ENCODE results near the gene CCL24. TPM values are rescaled to one million over a fixed set of nuclear protein-coding genes. Genes with fewer than 3 reads are reported as not detected.

Gene CCL24
- total RNA-seq, 1 donor from 2014 or later: not detected

- H3K27me3 Mint-ChIP-seq (ENCODE audit: low read depth): no peaks in the 10 kb centered on the region
- no peak for TF ChIP-seq CTCF (IDR thresholded peaks at IDR 0.05)
- H3K36me3 Mint-ChIP-seq (ENCODE audit: low read depth): peaks cover 4% of the 10 kb centered on the region
Measured at GRCh38 chr7:75809396-75809795, 4.2 kb downstream of the CCL24 start.

GRCh38 chr7:75808106-75808505 lies 5.5 kb downstream of the CCL24 start:
- no peak for DNase-seq (ENCODE audit: low spot score)
- H3K4me3 Mint-ChIP-seq (ENCODE audit: unreplicated experiment): no peak overlapping the region
- TF ChIP-seq CTCF (IDR thresholded peaks at IDR 0.05): no peak
- H3K27ac Mint-ChIP-seq (ENCODE audit: unreplicated experiment): no peak overlapping the region
- peaks cover 14% of the 10 kb centered on the region for H3K9me3 Mint-ChIP-seq (ENCODE audit: low read depth)
- H3K4me1 Mint-ChIP-seq (ENCODE audit: low read depth): no peaks in the 10 kb centered on the region
- peaks cover 6% of the 10 kb centered on the region for H3K27me3 Mint-ChIP-seq (ENCODE audit: low read depth)
- peaks cover 4% of the 10 kb centered on the region for H3K36me3 Mint-ChIP-seq (ENCODE audit: low read depth)

More at GRCh38 chr7:75809396-75809795, 4.2 kb downstream of the CCL24 start:
- H3K9me3 Mint-ChIP-seq (ENCODE audit: low read depth): peaks cover 14% of the 10 kb centered on the region
- H3K4me3 Mint-ChIP-seq (ENCODE audit: unreplicated experiment): no peak overlapping the region
- no peak overlapping the region for H3K27ac Mint-ChIP-seq (ENCODE audit: unreplicated experiment)
- no peaks in the 10 kb centered on the region for H3K4me1 Mint-ChIP-seq (ENCODE audit: low read depth)
- no peak for DNase-seq (ENCODE audit: low spot score)

- Mint-ChIP-seq H3K4me1 (ENCODE audit: low read depth) (no peaks in the 10 kb centered on the region), H3K9me3 (ENCODE audit: low read depth) (peaks cover 14% of the 10 kb centered on the region), H3K27ac (ENCODE audit: unreplicated experiment) (no peak overlapping the region), H3K27me3 (ENCODE audit: low read depth) (peaks cover 6% of the 10 kb centered on the region), H3K36me3 (ENCODE audit: low read depth) (peaks cover 4% of the 10 kb centered on the region), H3K4me3 (ENCODE audit: unreplicated experiment) (no peak overlapping the region)
- no peak for DNase-seq (ENCODE audit: low spot score)
- TF ChIP-seq CTCF (IDR thresholded peaks at IDR 0.05): no peak
Measured at GRCh38 chr7:75807452-75807851, 6.2 kb downstream of the CCL24 start.

GRCh38 chr7:75806560-75807307 lies 6.9 kb downstream of the CCL24 start:
- Mint-ChIP-seq H3K9me3 (ENCODE audit: low read depth) (peaks cover 14% of the 10 kb centered on the region), H3K4me1 (ENCODE audit: low read depth) (no peaks in the 10 kb centered on the region), H3K4me3 (ENCODE audit: unreplicated experiment) (no peak overlapping the region), H3K36me3 (ENCODE audit: low read depth) (peaks cover 4% of the 10 kb centered on the region), H3K27me3 (ENCODE audit: low read depth) (peaks cover 6% of the 10 kb centered on the region), H3K27ac (ENCODE audit: unreplicated experiment) (no peak overlapping the region)
- no peak for DNase-seq (ENCODE audit: low spot score)
- TF ChIP-seq CTCF (IDR thresholded peaks at IDR 0.05): no peak

- H3K4me3 Mint-ChIP-seq (ENCODE audit: unreplicated experiment): no peak overlapping the region
Measured at GRCh38 chr7:75804705-75805104, 8.9 kb downstream of the CCL24 start.

More at GRCh38 chr7:75804705-75805104, 8.9 kb downstream of the CCL24 start:
- H3K4me1 Mint-ChIP-seq (ENCODE audit: low read depth): no peaks in the 10 kb centered on the region
- peaks cover 4% of the 10 kb centered on the region for H3K36me3 Mint-ChIP-seq (ENCODE audit: low read depth)
- H3K27ac Mint-ChIP-seq (ENCODE audit: unreplicated experiment): no peak overlapping the region
- TF ChIP-seq CTCF (IDR thresholded peaks at IDR 0.05): no peak
- H3K9me3 Mint-ChIP-seq (ENCODE audit: low read depth): peaks cover 14% of the 10 kb centered on the region
- no peak for DNase-seq (ENCODE audit: low spot score)
- peaks cover 6% of the 10 kb centered on the region for H3K27me3 Mint-ChIP-seq (ENCODE audit: low read depth)

All from chondrocyte (in vitro differentiated cells).